H9 (cell line): ENCODE measurements around the gene SSBP3. TPM values are rescaled to one million over a fixed set of nuclear protein-coding genes. Genes with fewer than 3 reads are reported as not detected.

Source experiments
- DNase-seq: peaks from one replicate; pipeline ENCODE4 v3.0.0-alpha.2; 2017
- H2AFZ ChIP-seq: one replicate; pipeline ENCODE4 v1.6.1; 2013; ENCODE audit warnings: mild to moderate bottlenecking, low read length, control low read depth, moderate library complexity
- H2AK5ac ChIP-seq: 2 replicates; pipeline ENCODE4 v1.6.1; 2013; ENCODE audit warnings: low read length, control low read depth, mixed read lengths; ENCODE audit not compliant: insufficient read length
- H2BK120ac ChIP-seq: one replicate; pipeline ENCODE4 v1.6.1; 2013; ENCODE audit warnings: low read depth, mild to moderate bottlenecking, low read length, control low read depth, inconsistent platforms; ENCODE audit not compliant: poor library complexity, severe bottlenecking
- H2BK12ac ChIP-seq: 2 replicates; pipeline ENCODE4 v1.6.1; 2013; ENCODE audit warnings: low read length, control low read depth, mixed read lengths, low read depth; ENCODE audit not compliant: insufficient read length
- H2BK15ac ChIP-seq: 2 replicates; pipeline ENCODE4 v1.6.1; 2013; ENCODE audit warnings: low read depth, low read length, control low read depth
- H2BK20ac ChIP-seq: one replicate; pipeline ENCODE4 v1.6.1; 2013; ENCODE audit warnings: low read depth, mild to moderate bottlenecking, low read length, control low read depth, inconsistent platforms; ENCODE audit not compliant: poor library complexity, severe bottlenecking
- H2BK5ac ChIP-seq: 2 replicates; pipeline ENCODE4 v1.6.1; 2013; ENCODE audit warnings: low read length, control low read depth, mixed read lengths; ENCODE audit not compliant: insufficient read length
- H3K14ac ChIP-seq: 2 replicates; pipeline ENCODE4 v1.6.1; 2013; ENCODE audit warnings: low read length, control low read depth; ENCODE audit not compliant: insufficient read depth
- H3K18ac ChIP-seq: 2 replicates; pipeline ENCODE4 v1.6.1; 2013; ENCODE audit warnings: low read depth, mild to moderate bottlenecking, mixed read lengths, low read length, control low read depth; ENCODE audit not compliant: insufficient read length
- H3K23ac ChIP-seq: 2 replicates; pipeline ENCODE4 v1.6.1; 2013; ENCODE audit warnings: low read length, control low read depth, mixed read lengths, low read depth; ENCODE audit not compliant: insufficient read length
- H3K23me2 ChIP-seq: 2 replicates; pipeline ENCODE4 v1.6.1; 2013; ENCODE audit warnings: low read depth, mild to moderate bottlenecking, mixed read lengths, low read length, control low read depth; ENCODE audit not compliant: insufficient read length, poor library complexity, severe bottlenecking
- H3K27ac ChIP-seq: 2 replicates; pipeline ENCODE4 v1.5.1; 2013; ENCODE audit warnings: low read length, control low read depth, mixed read lengths, low read depth; ENCODE audit not compliant: insufficient read length
- H3K27me3 ChIP-seq: 2 replicates; pipeline ENCODE4 v1.6.1; 2013; ENCODE audit warnings: low read length, control low read depth, inconsistent platforms; ENCODE audit not compliant: insufficient read depth
- H3K4ac ChIP-seq: 2 replicates; pipeline ENCODE4 v1.6.1; 2013; ENCODE audit warnings: low read depth, mild to moderate bottlenecking, control low read depth, inconsistent platforms, low read length, moderate library complexity
- H3K4me1 ChIP-seq: 2 replicates; pipeline ENCODE4 v1.6.1; 2013; ENCODE audit warnings: low read length, control low read depth, inconsistent platforms; ENCODE audit not compliant: insufficient read depth
- H3K4me2 ChIP-seq: 2 replicates; pipeline ENCODE4 v1.6.1; 2013; ENCODE audit warnings: low read length, control low read depth, mixed read lengths; ENCODE audit not compliant: insufficient read length, insufficient read depth
- H3K56ac ChIP-seq: 2 replicates; pipeline ENCODE4 v1.6.1; 2013; ENCODE audit warnings: low read depth, mild to moderate bottlenecking, mixed read lengths, low read length, control low read depth; ENCODE audit not compliant: insufficient read length
- H3K79me1 ChIP-seq: 2 replicates; pipeline ENCODE4 v1.6.1; 2013; ENCODE audit warnings: low read depth, mild to moderate bottlenecking, moderate library complexity, low read length, control low read depth, inconsistent platforms; ENCODE audit not compliant: insufficient read depth, poor library complexity, severe bottlenecking
- H3K79me2 ChIP-seq: 2 replicates; pipeline ENCODE4 v1.6.1; 2013; ENCODE audit warnings: low read length, control low read depth, inconsistent platforms; ENCODE audit not compliant: insufficient read depth
- H3K9ac ChIP-seq: 2 replicates; pipeline ENCODE4 v1.6.1; 2013; ENCODE audit warnings: low read length, control low read depth, mixed read lengths; ENCODE audit not compliant: insufficient read length; ENCODE audit errors: extremely low read depth
- H3K9me3 ChIP-seq: one replicate; pipeline ENCODE4 v1.6.1; 2013; ENCODE audit warnings: low read depth, low read length, inconsistent platforms; ENCODE audit not compliant: control insufficient read depth
- H3T11ph ChIP-seq: one replicate; pipeline ENCODE4 v1.6.1; 2013; ENCODE audit warnings: mild to moderate bottlenecking, low read length, control low read depth, inconsistent platforms
- H4K20me1 ChIP-seq: one replicate; pipeline ENCODE4 v1.6.1; 2013; ENCODE audit not compliant: control insufficient read depth, insufficient read length, insufficient read depth
- H4K5ac ChIP-seq: 2 replicates; pipeline ENCODE4 v1.6.1; 2013; ENCODE audit warnings: low read depth, mild to moderate bottlenecking, mixed read lengths, low read length, control low read depth; ENCODE audit not compliant: insufficient read length
- H4K8ac ChIP-seq: replicated peaks from 2 replicates; pipeline ENCODE4 v1.6.1; 2013; ENCODE audit warnings: low read length, control low read depth, mixed read lengths, low read depth; ENCODE audit not compliant: insufficient read length
- H4K91ac ChIP-seq: 2 replicates; pipeline ENCODE4 v1.6.1; 2013; ENCODE audit warnings: low read depth, mild to moderate bottlenecking, moderate library complexity, mixed read lengths, low read length, control low read depth; ENCODE audit not compliant: insufficient read length
- H3K27ac Mint-ChIP-seq, 3 experiments: 2 replicates in 2 of 3; 3 replicates in 1 of 3; pipeline ENCODE4 v1.8.0; 2020 to 2021; ENCODE audit warnings: mixed read lengths in 3 of 3, mild to moderate bottlenecking in 1 of 3, moderate library complexity in 1 of 3
- H3K27me3 Mint-ChIP-seq: 2 replicates; pipeline ENCODE4 v1.8.0; 2021; ENCODE audit warnings: low read depth, mild to moderate bottlenecking, moderate library complexity, mixed read lengths
- H3K36me3 Mint-ChIP-seq, 3 experiments: 2 replicates in 2 of 3; 3 replicates in 1 of 3; pipeline ENCODE4 v1.8.0; 2020 to 2021; ENCODE audit warnings: low read depth in 3 of 3, mixed read lengths in 3 of 3; ENCODE audit not compliant: insufficient read depth in 1 of 3
- H3K4me1 Mint-ChIP-seq, 2 experiments: 2 replicates each; pipeline ENCODE4 v1.8.0; 2020; ENCODE audit warnings: mixed read lengths in 2 of 2
- H3K4me3 Mint-ChIP-seq, 2 experiments: 2 replicates in 1 of 2; 3 replicates in 1 of 2; pipeline ENCODE4 v1.8.0; 2020 to 2021; ENCODE audit warnings: mild to moderate bottlenecking in 2 of 2, mixed read lengths in 2 of 2, moderate library complexity in 1 of 2
- H3K9me3 Mint-ChIP-seq, 2 experiments: 2 replicates in 1 of 2; 3 replicates in 1 of 2; pipeline ENCODE4 v1.8.0; 2020; ENCODE audit warnings: mild to moderate bottlenecking in 2 of 2, mixed read lengths in 2 of 2, moderate library complexity in 1 of 2
- WGBS: extraction: QIAGEN DNeasy Blood & Tissue Kit; methylation state at CpG from one replicate; pipeline ENCODE4 v1.1.7; 2013; ENCODE audit warnings: missing lambda C conversion rate, low lambda C conversion rate, mixed read lengths; ENCODE audit not compliant: insufficient read length; ENCODE audit errors: extremely low coverage; 5-methylcytosine and 5-hydroxymethylcytosine counted together
- total RNA-seq: library from RNA; stranded (reverse); gene quantifications from 2 replicates; pipeline ENCODE4 v1.2.1, GENCODE V29; 2021
- TF ChIP-seq, protein P1 (sequence below): fragments of 200-600 bp; sonication (generic); conservative IDR thresholded peaks from 3 replicates; pipeline ENCODE4 v1.8.0; 2021; ENCODE audit warnings: antibody characterized with exemption, mild to moderate bottlenecking

Gene SSBP3
- total RNA-seq, 1 experiment from 2014 or later: 126 TPM

DNA sequence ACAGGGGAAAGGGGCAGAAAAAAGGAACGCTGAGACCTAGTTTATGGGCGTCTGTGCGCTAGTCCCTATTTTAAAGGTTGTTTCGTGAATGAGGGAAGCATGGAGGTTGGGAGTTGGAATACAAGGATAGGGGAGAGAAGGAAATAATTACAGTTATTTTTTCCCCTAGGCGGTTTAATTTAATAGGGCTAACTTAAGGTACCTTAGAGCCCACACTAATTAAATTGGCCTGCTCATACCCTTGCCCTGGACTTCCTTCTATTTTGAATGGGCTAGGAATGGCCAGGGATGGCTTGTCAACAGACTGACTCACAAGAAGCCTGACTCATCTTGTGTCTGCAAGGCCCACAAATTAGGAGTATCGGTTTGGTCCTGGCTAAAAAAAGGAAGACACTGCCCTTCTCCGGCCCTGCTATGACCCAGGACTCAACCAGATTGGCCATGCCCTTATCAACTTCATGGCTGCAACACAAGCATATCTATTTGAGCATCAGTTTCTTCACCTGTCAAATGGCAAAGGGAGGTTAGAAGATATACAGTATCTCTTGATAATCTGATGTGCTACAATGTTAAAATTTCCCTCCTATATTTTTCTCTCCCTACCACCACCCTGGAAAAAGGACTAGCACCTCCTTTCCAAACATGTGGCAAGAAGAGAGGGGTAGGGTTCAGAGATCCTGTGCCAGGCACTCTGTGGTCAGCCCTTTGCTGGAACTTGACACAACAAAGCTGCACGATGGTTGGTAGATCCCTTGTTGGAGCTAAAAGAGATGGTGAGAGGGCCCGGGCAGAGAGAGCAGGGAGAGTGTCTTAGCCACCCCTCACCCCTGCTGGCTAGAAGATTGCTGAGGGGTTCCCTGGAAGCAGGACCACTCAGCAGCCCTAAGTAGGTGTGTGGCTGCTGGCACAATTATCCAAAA lies 2.2 kb upstream of the SSBP3 start:
- Histone ChIP-seq H2BK20ac (peak overlapping the region; percentile 95), H2BK120ac (peak overlapping the region; percentile 94), H2BK12ac (peak overlapping the region; percentile 55), H3K9me3 (no peaks in the 10 kb centered on the region), H4K8ac (no peak overlapping the region), H3K27ac (peak overlapping the region; percentile 67), H2BK15ac (no peak overlapping the region), H3K9ac (peak overlapping the region; percentile 60), H3K56ac (no peak overlapping the region), H3K4me1 (peaks cover 10% of the 10 kb centered on the region; the same call in 1 of the 2 replicates), H3K79me1 (no peaks in the 10 kb centered on the region), H3T11ph (peak overlapping the region; percentile 93), H2AFZ (no peak overlapping the region), H3K14ac (peak overlapping the region; percentile 41), H3K27me3 (no peaks in the 10 kb centered on the region), H3K4me2 (peak overlapping the region; percentile 19), H4K20me1 (no peaks in the 10 kb centered on the region), H3K4ac (peak overlapping the region; percentile 58; the same call in 1 of the 2 replicates), H4K91ac (peak overlapping the region; percentile 9), H2BK5ac (peak overlapping the region; percentile 47), H2AK5ac (peak overlapping the region; percentile 18), H3K18ac (peak overlapping the region; percentile 78), H3K79me2 (peaks cover 3% of the 10 kb centered on the region; the same call in 1 of the 2 replicates), H3K23ac (no peak overlapping the region), H4K5ac (peak overlapping the region; percentile 4), H3K23me2 (peaks cover 14% of the 10 kb centered on the region)
- Mint-ChIP-seq H3K4me1 (peaks cover 57 to 60% of the 10 kb centered on the region in 2 experiments), H3K4me3 (peak overlapping the region; percentile 85 to 91; a peak in 4 of 5 replicates), H3K27me3 (peaks cover 2% of the 10 kb centered on the region), H3K27ac (peak overlapping the region; percentile 99 to 100 (median 99)), H3K36me3 (peaks cover 8 to 11% (median 9%) of the 10 kb centered on the region in 3 experiments; a peak in 6 of 7 replicates), H3K9me3 (no peaks in the 10 kb centered on the region)
- DNase-seq: no peak
- TF ChIP-seq, protein P1, sequence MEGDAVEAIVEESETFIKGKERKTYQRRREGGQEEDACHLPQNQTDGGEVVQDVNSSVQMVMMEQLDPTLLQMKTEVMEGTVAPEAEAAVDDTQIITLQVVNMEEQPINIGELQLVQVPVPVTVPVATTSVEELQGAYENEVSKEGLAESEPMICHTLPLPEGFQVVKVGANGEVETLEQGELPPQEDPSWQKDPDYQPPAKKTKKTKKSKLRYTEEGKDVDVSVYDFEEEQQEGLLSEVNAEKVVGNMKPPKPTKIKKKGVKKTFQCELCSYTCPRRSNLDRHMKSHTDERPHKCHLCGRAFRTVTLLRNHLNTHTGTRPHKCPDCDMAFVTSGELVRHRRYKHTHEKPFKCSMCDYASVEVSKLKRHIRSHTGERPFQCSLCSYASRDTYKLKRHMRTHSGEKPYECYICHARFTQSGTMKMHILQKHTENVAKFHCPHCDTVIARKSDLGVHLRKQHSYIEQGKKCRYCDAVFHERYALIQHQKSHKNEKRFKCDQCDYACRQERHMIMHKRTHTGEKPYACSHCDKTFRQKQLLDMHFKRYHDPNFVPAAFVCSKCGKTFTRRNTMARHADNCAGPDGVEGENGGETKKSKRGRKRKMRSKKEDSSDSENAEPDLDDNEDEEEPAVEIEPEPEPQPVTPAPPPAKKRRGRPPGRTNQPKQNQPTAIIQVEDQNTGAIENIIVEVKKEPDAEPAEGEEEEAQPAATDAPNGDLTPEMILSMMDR: no peak
- WGBS: no CpG with 5 or more reads among the region's 9 CpGs
